ENCODE measurements around the gene C9orf50.
"Not testable (repeated sequence)": the region's sequence is repeated elsewhere in the genome, so short reads cannot be mapped to it uniquely, and the experiment has no call there.

C9orf50 gene

GRCh38 chr9:129610213-129610472 is 10.8 kb downstream of the C9orf50 start:
- DNase-seq = no peak

- DNase-seq = no peak
Observed at GRCh38 chr9:129609486-129610212, 11.3 kb downstream of the C9orf50 start.

GRCh38 chr9:129608561-129609481 is 12.1 kb downstream of the C9orf50 start:
- no peak for DNase-seq

DNA sequence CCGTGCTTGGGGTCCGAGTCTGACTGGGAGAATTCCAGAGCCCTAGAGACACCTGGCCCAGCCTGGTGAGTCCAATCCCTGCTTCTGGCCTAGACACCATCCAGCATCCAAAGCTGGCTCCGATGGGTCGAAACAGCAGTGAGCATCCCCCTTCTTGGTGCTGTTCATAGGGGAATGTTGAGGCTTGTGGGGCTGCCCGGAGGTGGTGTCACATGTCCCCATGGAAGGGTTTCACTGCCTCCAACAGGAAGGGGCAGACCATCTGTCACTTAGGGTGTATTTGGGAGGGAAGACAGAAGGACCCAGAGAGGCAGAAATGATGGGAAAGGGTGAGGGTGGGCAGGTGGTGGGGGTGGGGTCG is 13.9 kb downstream of the C9orf50 start:
- DNase-seq = no peak

DNA sequence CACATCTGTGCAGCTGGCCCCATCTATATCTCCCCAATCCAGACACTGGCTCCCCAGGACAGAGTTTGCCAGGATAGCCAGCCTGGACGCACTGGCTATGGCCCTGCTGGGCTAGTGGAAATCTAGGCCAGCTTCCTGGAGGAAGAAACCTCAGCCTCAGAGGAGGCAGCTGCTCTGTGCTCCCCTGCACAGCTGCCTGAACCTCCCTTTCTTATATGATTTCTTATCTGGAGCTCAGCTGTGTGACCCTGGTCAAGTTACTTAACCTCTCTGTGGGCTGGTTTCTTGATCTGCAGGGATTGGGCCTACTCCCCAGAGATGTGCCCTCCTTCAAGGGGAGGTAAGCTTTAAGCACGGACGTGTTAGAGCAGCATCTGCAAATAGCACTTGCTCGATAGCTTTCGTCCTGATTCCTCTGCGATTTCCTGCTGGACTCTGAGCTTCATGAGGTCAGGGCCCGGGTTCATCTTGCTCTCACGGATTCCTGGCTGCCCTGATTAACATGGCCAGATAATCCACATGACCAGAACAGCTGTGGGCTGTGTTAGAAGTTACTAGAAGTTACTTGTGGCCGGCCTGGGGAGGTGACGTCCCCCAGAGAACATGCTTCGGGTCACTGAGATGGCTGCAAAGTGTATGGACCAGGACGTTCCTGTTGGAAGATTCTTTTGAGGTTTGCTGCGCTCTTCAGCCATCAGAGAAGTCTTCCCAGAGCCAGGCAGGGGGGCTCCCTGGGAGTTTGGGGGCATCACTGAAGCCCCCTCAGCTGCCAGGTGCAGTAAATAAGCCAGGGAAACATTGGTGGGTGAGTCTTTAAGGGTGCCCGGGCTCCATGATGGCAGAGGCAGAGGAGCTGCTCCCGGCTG is 14.5 kb downstream of the C9orf50 start:
- no peak for DNase-seq

DNA sequence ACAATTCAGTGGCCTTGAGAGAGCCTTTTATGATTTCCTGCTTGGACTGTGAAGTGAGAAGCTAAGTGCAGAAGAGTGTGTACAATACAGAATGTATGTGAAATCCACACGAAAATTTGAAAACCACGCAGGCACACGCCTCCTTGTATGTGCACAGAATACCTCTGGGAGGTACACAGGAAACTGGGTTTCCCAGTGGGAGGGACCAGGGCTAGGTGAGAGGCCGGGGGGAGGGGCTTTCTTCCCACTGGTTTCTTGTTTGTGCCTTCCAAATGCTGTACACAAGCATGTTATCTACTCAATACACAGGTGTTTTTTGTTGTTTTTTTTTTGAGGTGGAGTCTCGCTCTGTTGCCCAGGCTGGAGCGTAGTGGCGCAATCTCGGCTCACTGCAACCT is 16.1 kb downstream of the C9orf50 start:
- no peak for DNase-seq

GRCh38 chr9:129604056-129604765 is 16.7 kb downstream of the C9orf50 start:
- DNase-seq = no peak

- DNase-seq = no peak
Observed at GRCh38 chr9:129602598-129603415, 18.1 kb downstream of the C9orf50 start.

- no peak for DNase-seq
Observed at GRCh38 chr9:129601082-129601674, 19.7 kb downstream of the C9orf50 start.

DNA sequence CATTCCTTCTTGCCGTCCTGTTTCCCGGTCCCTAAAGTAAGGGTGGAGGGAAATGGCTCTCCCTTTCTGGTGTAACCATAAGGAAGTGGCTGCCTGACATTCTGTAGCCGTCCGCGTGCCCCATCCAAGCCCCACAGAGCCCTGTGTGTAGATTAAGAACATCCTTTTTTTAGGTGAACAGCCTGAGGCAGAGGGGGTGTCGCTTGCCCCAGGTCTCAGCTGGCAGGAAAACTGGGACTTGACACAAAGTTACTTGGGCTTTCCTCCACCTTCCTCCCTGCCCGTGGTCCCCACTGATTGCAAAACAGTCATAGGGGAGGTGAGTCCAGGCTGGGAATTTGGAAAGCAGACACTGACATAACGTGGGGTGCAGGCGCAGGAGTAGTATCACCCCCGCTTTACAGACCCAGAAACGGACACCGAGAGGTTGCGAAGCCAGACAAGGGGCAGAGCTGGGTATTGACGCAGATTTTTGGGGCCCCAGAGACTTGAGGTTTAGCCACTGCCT is 22.8 kb downstream of the C9orf50 start:
- no peak for DNase-seq

GRCh38 chr9:129597355-129598088 is 23.4 kb downstream of the C9orf50 start:
- DNase-seq = no peak

DNA sequence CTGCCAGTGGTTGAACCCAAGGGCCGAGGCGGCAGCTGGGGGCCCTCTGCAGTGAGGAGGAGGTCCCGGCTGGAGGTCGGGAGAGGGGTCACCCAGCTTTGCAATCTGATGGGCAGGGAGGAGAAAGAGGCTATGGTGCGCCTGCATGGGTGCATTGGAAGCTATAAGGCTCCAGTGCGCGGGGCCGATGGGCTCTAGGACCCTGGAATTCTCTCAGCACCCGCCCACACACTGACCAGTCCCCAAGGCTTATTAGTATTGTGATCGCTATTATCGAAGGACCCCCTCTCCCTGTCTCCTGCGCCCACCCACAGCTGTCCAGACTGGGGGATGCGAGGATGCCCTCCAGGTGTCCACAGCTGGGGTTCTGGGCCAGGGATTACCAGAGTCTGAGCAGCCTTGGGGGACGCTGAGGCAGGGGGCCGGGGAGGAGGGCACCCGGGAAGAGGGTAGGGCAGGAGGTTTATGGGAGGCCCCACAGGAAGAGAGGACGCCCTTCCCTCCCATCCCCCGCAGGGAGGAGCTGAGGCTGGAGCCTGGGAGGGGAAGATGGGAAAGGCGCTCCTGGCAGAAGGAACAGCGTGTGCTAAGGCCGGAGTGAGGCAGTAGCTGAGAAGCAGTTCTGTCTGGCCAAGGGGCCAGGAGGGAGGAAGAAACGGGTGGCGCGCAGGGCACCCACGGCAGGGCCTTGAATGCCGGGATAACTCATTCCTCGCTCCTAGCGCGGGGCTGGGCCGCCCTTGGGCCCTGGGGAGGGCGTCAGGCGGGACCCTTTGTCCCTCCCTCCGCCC is 24.2 kb downstream of the C9orf50 start:
- DNase-seq = no peak

- no peak for DNase-seq
Observed at GRCh38 chr9:129595903-129596540, 24.9 kb downstream of the C9orf50 start.

DNA sequence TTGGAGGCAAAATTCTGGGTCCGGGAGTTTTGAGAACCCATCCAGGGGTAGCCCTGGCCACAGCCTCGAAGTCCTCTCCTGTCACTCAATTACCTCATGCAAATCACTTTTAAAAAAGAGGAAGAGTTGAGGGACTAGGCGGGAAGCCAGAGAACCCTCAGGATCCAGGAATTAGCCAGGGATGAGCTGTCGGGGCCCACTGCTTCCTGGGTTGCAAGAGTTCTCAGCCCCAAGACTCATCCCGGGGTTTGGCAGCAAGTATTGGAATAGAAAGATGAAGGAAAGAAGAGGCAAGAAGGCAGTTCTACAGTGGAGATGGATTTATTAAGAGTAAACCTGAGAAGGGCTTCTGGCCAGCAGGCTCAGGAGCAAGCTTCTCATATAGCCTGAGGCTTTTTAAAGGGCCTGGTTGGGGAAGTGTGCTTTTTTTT is 25.6 kb downstream of the C9orf50 start:
- DNase-seq = no peak

GRCh38 chr9:129594632-129595031 is 26.3 kb downstream of the C9orf50 start:
- no peak for DNase-seq

DNA sequence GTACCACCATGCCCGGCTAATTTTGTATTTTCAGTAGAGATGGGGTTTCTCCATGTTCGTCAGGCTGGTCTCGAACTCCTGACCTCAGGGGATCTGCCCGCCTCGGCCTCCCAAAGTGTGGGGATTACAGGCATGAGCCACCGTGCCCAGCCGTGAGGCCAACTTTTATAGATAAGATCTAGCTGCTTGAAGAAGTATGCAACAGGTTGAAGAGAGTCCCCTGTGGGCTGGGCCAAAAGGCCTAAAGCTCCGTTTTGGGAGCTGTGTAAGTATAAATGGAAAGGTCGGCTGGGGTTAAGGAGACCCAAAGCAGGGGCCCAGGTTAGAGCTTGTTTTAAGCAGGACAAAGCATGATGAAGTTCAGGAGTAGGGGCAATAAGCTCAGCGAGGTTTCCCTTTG is 28.1 kb downstream of the C9orf50 start:
- not testable (repeated sequence) for DNase-seq

DNA sequence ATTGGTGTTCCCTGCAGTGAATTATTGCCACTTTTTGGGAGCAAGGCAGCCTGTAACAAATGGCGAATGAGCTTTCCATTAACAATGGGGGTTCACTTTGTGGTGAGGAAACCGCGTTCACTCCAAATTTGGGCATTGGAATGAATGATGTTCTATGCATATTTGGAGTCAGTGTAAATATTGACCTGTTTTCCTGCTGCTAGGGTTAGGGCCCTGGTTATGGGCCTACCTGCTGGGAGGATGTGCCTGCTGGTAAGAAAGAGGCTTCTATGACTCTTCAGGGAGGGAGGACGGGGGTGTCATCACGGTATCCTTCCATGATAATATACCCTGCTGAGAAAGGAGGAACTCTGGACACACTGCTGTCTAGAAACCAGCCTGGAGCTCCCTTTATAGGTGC is 29.0 kb downstream of the C9orf50 start:
- DNase-seq = no peak

GRCh38 chr9:129590466-129590865 is 30.4 kb downstream of the C9orf50 start:
- no peak for DNase-seq
